Breast epithelium (tissue), 3 donors: ENCODE measurements around the gene ODAD4.

Experiments used
- POLR2A ChIP-seq: fragments of 450-650 bp; IDR thresholded peaks from one replicate; pipeline ENCODE4 v1.6.1; 2016; ENCODE audit warnings: antibody characterized with exemption, mild to moderate bottlenecking, moderate library complexity
- POLR2AphosphoS5 ChIP-seq, 3 donors: sonication (generic); formaldehyde crosslinking; IDR thresholded peaks; one replicate each; pipeline ENCODE4 v1.6.1; 2017; ENCODE audit warnings: antibody characterized with exemption in 3 of 3
- TF ChIP-seq, protein P1 (sequence below), 3 donors: fragments of 450-650 bp; IDR thresholded peaks; one replicate each; pipeline ENCODE4 v1.5.1; 2016 to 2017; ENCODE audit warnings: antibody characterized with exemption in 3 of 3, mild to moderate bottlenecking in 3 of 3, moderate library complexity in 3 of 3

DNA sequence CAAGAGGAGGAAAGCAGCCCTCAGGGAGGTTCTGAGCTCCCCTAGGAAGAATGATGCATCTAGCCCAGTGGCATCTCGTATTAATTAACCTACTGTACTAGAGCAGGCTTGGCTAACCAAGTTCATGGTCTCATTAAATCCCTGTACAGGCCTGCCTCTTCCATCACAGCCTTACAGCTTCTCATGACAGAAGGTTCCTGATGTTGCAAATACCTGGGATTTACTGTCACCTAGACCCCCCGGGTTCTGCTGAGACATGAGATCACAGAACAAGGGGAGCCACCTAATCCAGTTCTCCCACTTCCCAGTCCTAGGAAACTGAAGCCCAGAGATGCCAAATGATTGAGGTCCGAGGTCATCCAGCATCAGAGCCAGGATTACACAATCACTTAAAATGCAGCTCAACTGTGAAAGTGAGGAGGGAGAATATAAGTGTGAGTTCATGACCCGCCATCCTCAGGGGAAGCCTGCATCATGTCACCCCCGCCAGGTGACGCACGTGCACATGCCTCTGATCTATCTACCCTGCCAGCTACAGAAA, 35.6 kb upstream of the ODAD4 start:
- TF ChIP-seq, protein P1, sequence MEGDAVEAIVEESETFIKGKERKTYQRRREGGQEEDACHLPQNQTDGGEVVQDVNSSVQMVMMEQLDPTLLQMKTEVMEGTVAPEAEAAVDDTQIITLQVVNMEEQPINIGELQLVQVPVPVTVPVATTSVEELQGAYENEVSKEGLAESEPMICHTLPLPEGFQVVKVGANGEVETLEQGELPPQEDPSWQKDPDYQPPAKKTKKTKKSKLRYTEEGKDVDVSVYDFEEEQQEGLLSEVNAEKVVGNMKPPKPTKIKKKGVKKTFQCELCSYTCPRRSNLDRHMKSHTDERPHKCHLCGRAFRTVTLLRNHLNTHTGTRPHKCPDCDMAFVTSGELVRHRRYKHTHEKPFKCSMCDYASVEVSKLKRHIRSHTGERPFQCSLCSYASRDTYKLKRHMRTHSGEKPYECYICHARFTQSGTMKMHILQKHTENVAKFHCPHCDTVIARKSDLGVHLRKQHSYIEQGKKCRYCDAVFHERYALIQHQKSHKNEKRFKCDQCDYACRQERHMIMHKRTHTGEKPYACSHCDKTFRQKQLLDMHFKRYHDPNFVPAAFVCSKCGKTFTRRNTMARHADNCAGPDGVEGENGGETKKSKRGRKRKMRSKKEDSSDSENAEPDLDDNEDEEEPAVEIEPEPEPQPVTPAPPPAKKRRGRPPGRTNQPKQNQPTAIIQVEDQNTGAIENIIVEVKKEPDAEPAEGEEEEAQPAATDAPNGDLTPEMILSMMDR (IDR thresholded peaks at IDR 0.05): no peak
- peak in 1 of 3 donors; percentile 38 for TF ChIP-seq POLR2AphosphoS5 (IDR thresholded peaks at IDR 0.05)
- TF ChIP-seq POLR2A: no peak
